H1 (cell line): ENCODE data around the gene SV2B. TPM values are rescaled to one million over a fixed set of nuclear protein-coding genes. Genes with fewer than 3 reads are reported as not detected.

ENCODE experiments used
- CTCF ChIA-PET: fragments of 300-600 bp; sonication (Branson Sonifier 250); formaldehyde crosslinking; loops from one replicate; lab custom pipeline; 2021; ENCODE audit not compliant: partially characterized antibody; lab: Charles Lee
- POLR2A ChIA-PET: fragments of 300-600 bp; sonication (Branson Sonifier 250); formaldehyde crosslinking; loops from one replicate; lab custom pipeline; 2021; ENCODE audit warnings: inconsistent platforms; ENCODE audit not compliant: partially characterized antibody; lab: Charles Lee
- DNase-seq, 2 experiments: peaks; one replicate each; pipeline versions ENCODE4 v3.0.0 to v3.0.0-alpha.2; 2010 to 2022; ENCODE audit warnings: low spot score in 2 of 2, low read depth in 1 of 2, mixed read lengths in 1 of 2
- FAIRE-seq: peaks from 2 replicates; lab custom pipeline; 2011; peaks lifted over from hg19 to GRCh38; lab: Jason Lieb, UNC
- H2AFZ ChIP-seq: 2 replicates; pipeline ENCODE4 v1.8.1; 2012; ENCODE audit warnings: low read length, inconsistent platforms
- H2AK5ac ChIP-seq: 2 replicates; pipeline ENCODE4 v1.6.1; 2013; ENCODE audit warnings: low read depth, low read length
- H2BK120ac ChIP-seq: replicated peaks from 2 replicates; pipeline ENCODE3; 2013; ENCODE audit warnings: low read depth, low read length, inconsistent platforms
- H2BK12ac ChIP-seq: 2 replicates; pipeline ENCODE4 v1.6.1; 2013; ENCODE audit warnings: low read depth, low read length
- H2BK15ac ChIP-seq: 2 replicates; pipeline ENCODE4 v1.6.1; 2013; ENCODE audit warnings: low read length
- H2BK20ac ChIP-seq: 2 replicates; pipeline ENCODE4 v1.6.1; 2013; ENCODE audit warnings: low read length
- H2BK5ac ChIP-seq: 2 replicates; pipeline ENCODE4 v1.6.1; 2013; ENCODE audit warnings: low read depth, low read length
- H3K14ac ChIP-seq: 2 replicates; pipeline ENCODE4 v1.6.1; 2013; ENCODE audit warnings: inconsistent platforms; ENCODE audit not compliant: insufficient read length
- H3K18ac ChIP-seq: 2 replicates; pipeline ENCODE4 v1.6.1; 2013; ENCODE audit warnings: low read length; ENCODE audit errors: extremely low read depth
- H3K23ac ChIP-seq: 2 replicates; pipeline ENCODE4 v1.6.1; 2013; ENCODE audit warnings: inconsistent platforms; ENCODE audit not compliant: insufficient read length
- H3K23me2 ChIP-seq: 2 replicates; pipeline ENCODE4 v1.6.1; 2013; ENCODE audit warnings: low read depth, low read length
- H3K27ac ChIP-seq: 2 replicates; pipeline ENCODE4 v1.6.1; 2011; ENCODE audit warnings: low read depth, low read length, inconsistent platforms
- H3K27me3 ChIP-seq, 4 experiments: replicated peaks in 1 of 4; 1 replicate in 1 of 4; 2 replicates in 3 of 4; pipeline versions ENCODE4 v1.6.1 to v1.8.1; 2011 to 2013; ENCODE audit warnings: low read length in 3 of 4, mild to moderate bottlenecking in 3 of 4, inconsistent platforms in 2 of 4, mixed read lengths in 2 of 4, moderate library complexity in 1 of 4; ENCODE audit not compliant: control insufficient read depth in 3 of 4, insufficient read depth in 3 of 4; ENCODE audit errors: extremely low read depth in 1 of 4
- H3K36me3 ChIP-seq, 4 experiments: 2 replicates each; pipeline versions ENCODE4 v1.6.1 to v1.8.1; 2011 to 2013; ENCODE audit warnings: mild to moderate bottlenecking in 4 of 4, low read length in 3 of 4, moderate library complexity in 2 of 4, control low read depth in 1 of 4, inconsistent platforms in 1 of 4; ENCODE audit not compliant: insufficient read depth in 4 of 4, control insufficient read depth in 2 of 4
- H3K4ac ChIP-seq: replicated peaks from 2 replicates; pipeline ENCODE3; 2013; ENCODE audit warnings: low read length, low read depth, mixed read lengths, inconsistent platforms; ENCODE audit not compliant: insufficient read length
- H3K4me1 ChIP-seq, 4 experiments: replicated peaks in 1 of 4; 1 replicate in 1 of 4; 2 replicates in 3 of 4; pipeline versions ENCODE4 v1.6.1 to v1.8.1; 2011 to 2013; ENCODE audit warnings: low read length in 3 of 4, inconsistent platforms in 2 of 4, mixed read lengths in 1 of 4; ENCODE audit not compliant: insufficient read depth in 4 of 4, control insufficient read depth in 3 of 4
- H3K4me2 ChIP-seq, 2 experiments: 2 replicates each; pipeline versions ENCODE4 v1.6.1 to v1.8.1; 2011 to 2013; ENCODE audit warnings: low read depth in 2 of 2, low read length in 2 of 2, control low read depth in 1 of 2, inconsistent platforms in 1 of 2, mild to moderate bottlenecking in 1 of 2; ENCODE audit not compliant: insufficient read depth in 1 of 2
- H3K4me3 ChIP-seq, 4 experiments: fragments of 200-600, 300-600 bp in 1 of 4; sonication (generic), shearing (Covaris generic), sonication (Bioruptor Twin) in 1 of 4; 2 replicates each; pipeline versions ENCODE4 v1.5.1 to v1.8.1; 2011 to 2016; ENCODE audit warnings: low read length in 4 of 4, low read depth in 3 of 4, control low read depth in 2 of 4, inconsistent platforms in 2 of 4, mild to moderate bottlenecking in 2 of 4, mixed read lengths in 1 of 4, moderate library complexity in 1 of 4; ENCODE audit not compliant: insufficient read depth in 2 of 4; ENCODE audit errors: extremely low read depth in 1 of 4
- H3K56ac ChIP-seq: replicated peaks from 2 replicates; pipeline ENCODE3; 2013; ENCODE audit warnings: low read depth, mild to moderate bottlenecking, mixed read lengths, low read length, inconsistent platforms; ENCODE audit not compliant: insufficient read length
- H3K79me1 ChIP-seq: 2 replicates; pipeline ENCODE4 v1.6.1; 2013; ENCODE audit warnings: low read depth, low read length, control low read depth
- H3K79me2 ChIP-seq, 2 experiments: 2 replicates each; pipeline versions ENCODE4 v1.6.1 to v1.8.1; 2012 to 2013; ENCODE audit warnings: low read length in 2 of 2, mild to moderate bottlenecking in 2 of 2, inconsistent platforms in 1 of 2; ENCODE audit not compliant: insufficient read depth in 2 of 2, control insufficient read depth in 1 of 2
- H3K9ac ChIP-seq, 4 experiments: replicated peaks in 1 of 4; 1 replicate in 1 of 4; 2 replicates in 3 of 4; pipeline versions ENCODE4 v1.6.1 to v1.8.1; 2011 to 2013; ENCODE audit warnings: low read depth in 3 of 4, low read length in 3 of 4, control low read depth in 2 of 4, mild to moderate bottlenecking in 2 of 4, moderate library complexity in 2 of 4, inconsistent platforms in 1 of 4; ENCODE audit errors: extremely low read depth in 1 of 4
- H3K9me3 ChIP-seq, 2 experiments: 2 replicates each; pipeline versions ENCODE4 v1.6.1 to v1.8.1; 2012 to 2013; ENCODE audit warnings: mild to moderate bottlenecking in 2 of 2, moderate library complexity in 2 of 2, control low read depth in 1 of 2, inconsistent platforms in 1 of 2, low read depth in 1 of 2, low read length in 1 of 2, mixed read lengths in 1 of 2; ENCODE audit not compliant: insufficient read depth in 2 of 2
- H4K20me1 ChIP-seq, 2 experiments: replicated peaks in 1 of 2; 2 replicates each; pipeline versions ENCODE3 to v1.8.1; 2011 to 2013; ENCODE audit warnings: inconsistent platforms in 2 of 2, low read length in 2 of 2, mild to moderate bottlenecking in 1 of 2; ENCODE audit not compliant: insufficient read depth in 2 of 2, control insufficient read depth in 1 of 2
- H4K5ac ChIP-seq: 2 replicates; pipeline ENCODE4 v1.6.1; 2013; ENCODE audit warnings: low read length, low read depth, mixed read lengths, inconsistent platforms; ENCODE audit not compliant: insufficient read length
- H4K8ac ChIP-seq: 2 replicates; pipeline ENCODE4 v1.8.0; 2013; ENCODE audit warnings: mild to moderate bottlenecking, moderate library complexity, low read length, inconsistent platforms; ENCODE audit not compliant: insufficient read depth; ENCODE audit errors: extremely low read depth
- H4K91ac ChIP-seq: replicated peaks from 2 replicates; pipeline ENCODE3; 2013; ENCODE audit warnings: low read length, mixed read lengths, inconsistent platforms; ENCODE audit not compliant: insufficient read length
- BRCA1 ChIP-seq: IDR thresholded peaks from 2 replicates; pipeline ENCODE4 v1.6.1; 2012; ENCODE audit warnings: low read depth, low read length, improper control_type of control experiment
- CHD2 ChIP-seq: IDR thresholded peaks from 2 replicates; pipeline ENCODE4 v1.6.1; 2012; ENCODE audit warnings: low read length, improper control_type of control experiment
- CREB1 ChIP-seq: IDR thresholded peaks from 2 replicates; pipeline ENCODE4 v1.6.1; 2012; ENCODE audit warnings: inconsistent platforms
- CTBP2 ChIP-seq: IDR thresholded peaks from 2 replicates; pipeline ENCODE4 v1.7.0; 2011; ENCODE audit warnings: borderline replicate concordance, mild to moderate bottlenecking, moderate library complexity, mixed read lengths, low read length; ENCODE audit not compliant: insufficient read depth, insufficient read length
- EP300 ChIP-seq, 2 experiments: IDR thresholded peaks; 1 replicate in 1 of 2; 2 replicates in 1 of 2; pipeline ENCODE4 v1.6.1; 2011 to 2012; ENCODE audit warnings: low read depth in 2 of 2, low read length in 2 of 2, mild to moderate bottlenecking in 2 of 2, borderline replicate concordance in 1 of 2, inconsistent platforms in 1 of 2, moderate library complexity in 1 of 2
- GTF2F1 ChIP-seq: IDR thresholded peaks from 2 replicates; pipeline ENCODE4 v1.6.1; 2012; ENCODE audit warnings: low read depth, low read length, improper control_type of control experiment, borderline replicate concordance
- HDAC6 ChIP-seq: IDR thresholded peaks from one replicate; pipeline ENCODE4 v1.7.1; 2012; ENCODE audit warnings: low read depth, mild to moderate bottlenecking, inconsistent platforms, low read length, moderate library complexity
- NRF1 ChIP-seq: IDR thresholded peaks from 2 replicates; pipeline ENCODE4 v1.6.1; 2011; ENCODE audit warnings: mild to moderate bottlenecking, low read depth, low read length, improper control_type of control experiment
- PHF8 ChIP-seq: fragments of 200-600 bp; sonication (generic); conservative IDR thresholded peaks from 2 replicates; pipeline ENCODE4 v1.7.1; 2012; ENCODE audit warnings: low read depth, mild to moderate bottlenecking, inconsistent platforms, low read length, moderate library complexity
- POLR2A ChIP-seq, 2 experiments: IDR thresholded peaks; 1 replicate in 1 of 2; 2 replicates in 1 of 2; pipeline ENCODE4 v1.6.1; 2011; ENCODE audit warnings: low read depth in 2 of 2, low read length in 2 of 2, mild to moderate bottlenecking in 2 of 2; ENCODE audit errors: control extremely low read depth in 1 of 2
- RFX5 ChIP-seq: IDR thresholded peaks from 2 replicates; pipeline ENCODE4 v1.6.1; 2011; ENCODE audit warnings: low read depth, low read length, improper control_type of control experiment, borderline replicate concordance
- RXRA ChIP-seq: IDR thresholded peaks from 2 replicates; pipeline ENCODE4 v1.6.1; 2011; ENCODE audit warnings: low read depth, mild to moderate bottlenecking, low read length, moderate library complexity; ENCODE audit not compliant: insufficient read depth
- SP2 ChIP-seq: IDR thresholded peaks from 2 replicates; pipeline ENCODE4 v1.6.1; 2012; ENCODE audit warnings: mild to moderate bottlenecking, low read length, inconsistent platforms
- SRF ChIP-seq: IDR thresholded peaks from 2 replicates; pipeline ENCODE4 v1.6.1; 2011; ENCODE audit warnings: mild to moderate bottlenecking, low read depth, low read length, moderate library complexity
- YY1 ChIP-seq: IDR thresholded peaks from 2 replicates; pipeline ENCODE4 v1.6.1; 2011; ENCODE audit warnings: low read depth, mild to moderate bottlenecking, low read length
- ZNF274 ChIP-seq: IDR thresholded peaks from 2 replicates; pipeline ENCODE4 v1.7.0; 2012; ENCODE audit warnings: low read length, borderline replicate concordance; ENCODE audit errors: extremely low read depth
- WGBS, 2 experiments: shearing (Covaris generic) in 1 of 2; methylation state at CpG; one replicate each; pipeline versions ENCODE4 v1.1.6 to v1.1.7; 2013 to 2015; ENCODE audit warnings: low lambda C conversion rate in 2 of 2, mixed read lengths in 2 of 2, inconsistent platforms in 1 of 2, low coverage in 1 of 2, missing lambda C conversion rate in 1 of 2; ENCODE audit not compliant: insufficient replicate concordance in 2 of 2, insufficient coverage in 1 of 2, insufficient read length in 1 of 2; ENCODE audit errors: extremely low coverage in 1 of 2, missing lambda C conversion rate in 1 of 2; 5-methylcytosine and 5-hydroxymethylcytosine counted together
- polyA plus RNA-seq, 7 experiments: library from polyadenylated mRNA; depleted of rRNA in 3 of 7; stranded (reverse) in 5 of 7; unstranded in 2 of 7; fragments of >200 nt in 5 of 7; fragments of 200-250 nt in 2 of 7; gene quantifications; 1 replicate in 5 of 7; 2 replicates in 1 of 7; 4 replicates in 1 of 7; pipeline versions ENCODE4 v1.2.1 to v1.2.3, GENCODE V29; 2011 to 2013; ENCODE audit warnings: missing spikeins in 2 of 7, mixed read lengths in 2 of 7
- total RNA-seq: library from RNA; stranded (reverse); fragmentation: NEBNext Ultra II Directional; extraction: Animal tissue kit (Norgen Biotek cat#: 25700); gene quantifications from 2 replicates; pipeline ENCODE4 v1.2.1, GENCODE V29; 2021

SV2B gene
- total and polyA plus RNA-seq, 2 of the 8 experiments (the other 6 are each of a cell fraction or from before 2014, with no cell fraction given) = 0.09 to 0.20 TPM

- no peaks in the 10 kb centered on the region for H3K79me2 ChIP-seq
- no peak overlapping the region for H2AK5ac ChIP-seq
- no peak overlapping the region for H3K14ac ChIP-seq
- H3K36me3 ChIP-seq = no peaks in the 10 kb centered on the region
- no peaks in the 10 kb centered on the region for H4K20me1 ChIP-seq
- H3K4me2 ChIP-seq = no peak overlapping the region
- no peaks in the 10 kb centered on the region for H3K27me3 ChIP-seq
- FAIRE-seq (no peak), DNase-seq (no peak)
- H4K5ac ChIP-seq = no peak overlapping the region
- H4K91ac ChIP-seq = no peak overlapping the region
- H3K79me1 ChIP-seq = no peaks in the 10 kb centered on the region
- H3K4ac ChIP-seq = no peak overlapping the region
- no peaks in the 10 kb centered on the region for H3K9me3 ChIP-seq
- no peak overlapping the region for H3K18ac ChIP-seq
- H3K4me3 ChIP-seq = no peak overlapping the region
- no peak overlapping the region for H3K23ac ChIP-seq
- no peak overlapping the region for H2BK12ac ChIP-seq
- POLR2A ChIA-PET = interaction anchor here (0.6 kb wide), 1 partner anchor 64 kb away, joined by 3 read pairs; no protein-coding TSS in a partner anchor
- 93% methylated on average over 7 of the region's 7 CpGs; no CpG with 5 or more reads in 1 of the 2 experiments for WGBS, 2 experiments
- no peak overlapping the region for H2AFZ ChIP-seq
- peaks cover 0 to 3% (median 0%) of the 10 kb centered on the region in 4 experiments; a peak in 1 of 7 replicates for H3K4me1 ChIP-seq
- no peak overlapping the region for H2BK120ac ChIP-seq
- H2BK20ac ChIP-seq = no peak overlapping the region
- no peak overlapping the region for H2BK15ac ChIP-seq
- H3K23me2 ChIP-seq = no peaks in the 10 kb centered on the region
- H3K56ac ChIP-seq = no peak overlapping the region
- no peak overlapping the region for H3K27ac ChIP-seq
- no peak overlapping the region for H4K8ac ChIP-seq
- no peak overlapping the region for H2BK5ac ChIP-seq
- H3K9ac ChIP-seq = no peak overlapping the region
- CTCF ChIA-PET = interaction anchor here (1.0 kb wide), 1 partner anchor 39 kb away, joined by 3 read pairs; no protein-coding TSS in a partner anchor
- TF ChIP-seq CHD2 (no peak), NRF1 (no peak), SP2 (no peak), RXRA (no peak), GTF2F1 (no peak), PHF8 (no peak), EP300 (IDR thresholded peaks at IDR 0.05; ENCODE audit: borderline replicate concordance in 1 of 2, low read depth in 2 of 2, low read length in 2 of 2) (no peak), ZNF274 (no peak), RFX5 (no peak), BRCA1 (no peak), SRF (no peak), CREB1 (no peak), POLR2A (IDR thresholded peaks at IDR 0.05; ENCODE audit: control extremely low read depth in 1 of 2, low read depth in 2 of 2, low read length in 2 of 2) (no peak), HDAC6 (no peak), YY1 (no peak), CTBP2 (no peak)
Observed at GRCh38 chr15:91342097-91342496, 242.0 kb downstream of the SV2B start.
